ENCODE data around the gene GALNT17.

GRCh38 chr7:71402684-71403083 is 270.7 kb downstream of the GALNT17 start:
- no peak for TF ChIP-seq CTCF (IDR thresholded peaks at IDR 0.05; ENCODE audit: low read length)
- no peak for TF ChIP-seq EZH2 (optimal IDR thresholded peaks at IDR 0.05; ENCODE audit: low read depth, low read length)
- no peak for TF ChIP-seq EZH2phosphoT487 (IDR thresholded peaks at IDR 0.05; ENCODE audit: low read length)
